SK-N-SH treated with all-trans-retinoic acid at 6 μM for 48 hours (cell line): ENCODE measurements around the gene HAVCR2.

ENCODE experiments used
- ARNTL ChIP-seq: fragments of 450-650 bp; formaldehyde crosslinking; IDR thresholded peaks from 2 replicates; pipeline ENCODE4 v1.5.0; 2020; ENCODE audit warnings: low read depth, mild to moderate bottlenecking, moderate library complexity, borderline replicate concordance
- CSDC2 ChIP-seq: fragments of 250-450 bp; sonication (Bioruptor Pico); IDR thresholded peaks from 2 replicates; pipeline ENCODE4 v1.5.0; 2020; ENCODE audit warnings: mild to moderate bottlenecking, moderate library complexity
- CSRNP3 ChIP-seq: fragments of 250-450 bp; sonication (Bioruptor Pico); IDR thresholded peaks from 2 replicates; pipeline ENCODE4 v1.5.1; 2021; ENCODE audit warnings: mild to moderate bottlenecking, moderate library complexity
- ESRRG ChIP-seq: fragments of 250-450 bp; sonication (Bioruptor Pico); IDR thresholded peaks from 2 replicates; pipeline ENCODE4 v1.6.1; 2021; ENCODE audit warnings: mild to moderate bottlenecking
- RARB ChIP-seq: fragments of 250-450 bp; sonication (Bioruptor Pico); IDR thresholded peaks from 2 replicates; pipeline ENCODE4 v1.8.0; 2021; ENCODE audit warnings: mild to moderate bottlenecking, moderate library complexity
- SNAI2 ChIP-seq: fragments of 250-450 bp; sonication (Bioruptor Pico); IDR thresholded peaks from 2 replicates; pipeline ENCODE4 v1.5.0; 2020; ENCODE audit warnings: mild to moderate bottlenecking, moderate library complexity
- TCF4 ChIP-seq: fragments of 250-450 bp; sonication (Bioruptor Pico); IDR thresholded peaks from 2 replicates; pipeline ENCODE4 v1.8.0; 2021; ENCODE audit warnings: mild to moderate bottlenecking, moderate library complexity, borderline replicate concordance
- TOX ChIP-seq: fragments of 250-450 bp; sonication (Bioruptor Pico); IDR thresholded peaks from 2 replicates; pipeline ENCODE4 v1.8.0; 2021; ENCODE audit warnings: mild to moderate bottlenecking, moderate library complexity, borderline replicate concordance
- TSHZ2 ChIP-seq: fragments of 250-450 bp; sonication (Bioruptor Pico); IDR thresholded peaks from 2 replicates; pipeline ENCODE4 v1.5.0; 2020; ENCODE audit warnings: mild to moderate bottlenecking, moderate library complexity
- ZC3H10 ChIP-seq: fragments of 250-450 bp; sonication (Bioruptor Pico); IDR thresholded peaks from 2 replicates; pipeline ENCODE4 v1.5.1; 2021; ENCODE audit warnings: mild to moderate bottlenecking, moderate library complexity
- ZFP30 ChIP-seq: fragments of 450-650 bp; formaldehyde crosslinking; IDR thresholded peaks from 2 replicates; pipeline ENCODE4 v1.5.0; 2022; ENCODE audit warnings: mild to moderate bottlenecking, moderate library complexity
- ZNF8 ChIP-seq: fragments of 450-650 bp; formaldehyde crosslinking; IDR thresholded peaks from 2 replicates; pipeline ENCODE4 v1.5.0; 2020; ENCODE audit warnings: mild to moderate bottlenecking, moderate library complexity

GRCh38 chr5:157038568-157039187, 70.2 kb downstream of the HAVCR2 start:
- TF ChIP-seq CSDC2 (CRISPR knock-in tag) (no peak), TOX (CRISPR knock-in tag) (no peak), TSHZ2 (CRISPR knock-in tag) (no peak), CSRNP3 (no peak), ZC3H10 (CRISPR knock-in tag) (no peak), ZFP30 (CRISPR knock-in tag) (no peak), ESRRG (no peak), RARB (CRISPR knock-in tag) (no peak), ZNF8 (CRISPR knock-in tag) (no peak), ARNTL (CRISPR knock-in tag) (no peak), TCF4 (CRISPR knock-in tag) (no peak), SNAI2 (CRISPR knock-in tag) (no peak)
